ENCODE data around the gene MYOCD. TPM values are rescaled to one million over a fixed set of nuclear protein-coding genes. Genes with fewer than 3 reads are reported as not detected.
A peak's percentile ranks its signal among the peaks of the same experiment; 100 is the strongest.

Gene MYOCD
- total RNA-seq, 6 experiments from 2014 or later: 0.07 to 2.4 (median 0.11) TPM

- Histone ChIP-seq H3K4me1 (peaks cover 0 to 5% (median 0%) of the 10 kb centered on the region in 4 donors), H3K4me3 (no peak overlapping the region), H3K27ac (no peak overlapping the region), H3K9me3 (no peaks in the 10 kb centered on the region), H3K36me3 (no peaks in the 10 kb centered on the region), H3K27me3 (no peaks in the 10 kb centered on the region)
- ATAC-seq (no peak), DNase-seq (no peak)
- intact Hi-C loops (cut with DNase I): no loop called here
- no peak for TF ChIP-seq CTCF (IDR thresholded peaks at IDR 0.05)
- TF ChIP-seq POLR2A (IDR thresholded peaks at IDR 0.05): no peak
- 36% methylated on average over 3 of the region's 3 CpGs for WGBS (ENCODE audit: insufficient coverage, low coverage, low lambda C conversion rate, missing lambda C conversion rate)
Observed at GRCh38 chr17:12743046-12743445, 77.4 kb downstream of the MYOCD start.

- WGBS (ENCODE audit: insufficient coverage, low coverage, low lambda C conversion rate, missing lambda C conversion rate): 65% methylated on average over 2 of the region's 5 CpGs
- intact Hi-C loops (cut with DNase I): no loop called here
- Histone ChIP-seq H3K27ac (no peak overlapping the region), H3K9me3 (no peaks in the 10 kb centered on the region), H3K4me1 (peaks cover 0 to 5% (median 0%) of the 10 kb centered on the region in 4 donors), H3K36me3 (no peaks in the 10 kb centered on the region), H3K4me3 (no peak overlapping the region), H3K27me3 (no peaks in the 10 kb centered on the region)
- TF ChIP-seq CTCF (IDR thresholded peaks at IDR 0.05): no peak
- TF ChIP-seq POLR2A (IDR thresholded peaks at IDR 0.05): no peak
- ATAC-seq (peak in 1 of 4 donors; percentile 16), DNase-seq (no peak)
Observed at GRCh38 chr17:12744298-12744697, 78.6 kb downstream of the MYOCD start.

GRCh38 chr17:12744786-12745185 lies 79.1 kb downstream of the MYOCD start:
- Histone ChIP-seq H3K36me3 (no peaks in the 10 kb centered on the region), H3K4me1 (peaks cover 0 to 5% (median 0%) of the 10 kb centered on the region in 4 donors), H3K9me3 (no peaks in the 10 kb centered on the region), H3K27me3 (no peaks in the 10 kb centered on the region), H3K27ac (no peak overlapping the region), H3K4me3 (no peak overlapping the region)
- no peak for DNase-seq
- TF ChIP-seq CTCF (IDR thresholded peaks at IDR 0.05) (no peak), POLR2A (IDR thresholded peaks at IDR 0.05) (no peak)
- intact Hi-C loops (cut with DNase I): no loop called here
- 55% methylated on average over 1 of the region's 1 CpG for WGBS (ENCODE audit: insufficient coverage, low coverage, low lambda C conversion rate, missing lambda C conversion rate)
- ATAC-seq: no peak

GRCh38 chr17:12745486-12745885 lies 79.8 kb downstream of the MYOCD start:
- WGBS (ENCODE audit: insufficient coverage, low coverage, low lambda C conversion rate, missing lambda C conversion rate): 57% methylated on average over 7 of the region's 7 CpGs
- intact Hi-C loops (cut with DNase I): no loop called here
- DNase-seq: no peak
- H3K36me3 ChIP-seq: no peaks in the 10 kb centered on the region
- H3K27ac ChIP-seq: no peak overlapping the region
- no peak overlapping the region for H3K4me3 ChIP-seq
- peaks cover 0 to 5% (median 0%) of the 10 kb centered on the region in 4 donors for H3K4me1 ChIP-seq
- no peaks in the 10 kb centered on the region for H3K9me3 ChIP-seq
- ATAC-seq: no peak
- TF ChIP-seq CTCF (IDR thresholded peaks at IDR 0.05): no peak
- no peak for TF ChIP-seq POLR2A (IDR thresholded peaks at IDR 0.05)
- no peaks in the 10 kb centered on the region for H3K27me3 ChIP-seq

GRCh38 chr17:12756786-12757185 lies 91.1 kb downstream of the MYOCD start:
- ATAC-seq: no peak
- no peak for TF ChIP-seq POLR2A (IDR thresholded peaks at IDR 0.05)
- no peak for TF ChIP-seq CTCF (IDR thresholded peaks at IDR 0.05)
- no peak for DNase-seq
- no peaks in the 10 kb centered on the region for H3K27me3 ChIP-seq
- H3K36me3 ChIP-seq: no peaks in the 10 kb centered on the region
- no peaks in the 10 kb centered on the region for H3K4me1 ChIP-seq
- intact Hi-C loops (cut with DNase I): no loop called here
- no peak overlapping the region for H3K27ac ChIP-seq
- H3K4me3 ChIP-seq: no peak overlapping the region
- H3K9me3 ChIP-seq: no peaks in the 10 kb centered on the region

All from right lobe of liver (tissue), 6 donors.